SKM-1 (cell line): ENCODE results near the gene NFE2L2.
"Not testable (repeated sequence)": the region's sequence is repeated elsewhere in the genome, so short reads cannot be mapped to it uniquely, and the experiment has no call there.

Experiments used
- DNase-seq: peaks from one replicate; lab custom pipeline; 2025; ENCODE audit not compliant: unreplicated experiment; lab: John Stamatoyannopoulos, UW

NFE2L2 gene

GRCh38 chr2:177281400-177282180 is 17.1 kb upstream of the NFE2L2 start:
- DNase-seq = peak; percentile 90

GRCh38 chr2:177279847-177280246 is 15.3 kb upstream of the NFE2L2 start:
- DNase-seq = no peak

- no peak for DNase-seq
Observed at GRCh38 chr2:177275743-177276055, 11.2 kb upstream of the NFE2L2 start.

GRCh38 chr2:177275040-177275742 is 10.7 kb upstream of the NFE2L2 start:
- no peak for DNase-seq

- no peak for DNase-seq
Observed at GRCh38 chr2:177273408-177273807, 8.9 kb upstream of the NFE2L2 start.

GRCh38 chr2:177272765-177273164 is 8.2 kb upstream of the NFE2L2 start:
- no peak for DNase-seq

- no peak for DNase-seq
Observed at GRCh38 chr2:177271981-177272666, 7.6 kb upstream of the NFE2L2 start.

GRCh38 chr2:177270531-177270930 is 6.0 kb upstream of the NFE2L2 start:
- no peak for DNase-seq

- no peak for DNase-seq
Observed at GRCh38 chr2:177268901-177269300, 4.4 kb upstream of the NFE2L2 start.

GRCh38 chr2:177268187-177268871 is 3.8 kb upstream of the NFE2L2 start:
- DNase-seq = no peak

- DNase-seq = not testable (repeated sequence)
Observed at GRCh38 chr2:177266955-177267354, 2.4 kb upstream of the NFE2L2 start.

GRCh38 chr2:177265824-177266817 is 1.6 kb upstream of the NFE2L2 start:
- peak; percentile 39 for DNase-seq

GRCh38 chr2:177264209-177264692 is 276 bp downstream of the NFE2L2 start:
- no peak for DNase-seq

GRCh38 chr2:177263451-177264208 is 897 bp downstream of the NFE2L2 start:
- peak; percentile 88 for DNase-seq

- no peak for DNase-seq
Observed at GRCh38 chr2:177262958-177263450, 1.5 kb downstream of the NFE2L2 start.

GRCh38 chr2:177262092-177262491 is 2.4 kb downstream of the NFE2L2 start:
- DNase-seq = no peak

- no peak for DNase-seq
Observed at GRCh38 chr2:177261116-177262060, 3.1 kb downstream of the NFE2L2 start.

- no peak for DNase-seq
Observed at GRCh38 chr2:177260379-177260778, 4.1 kb downstream of the NFE2L2 start.
